Endothelial cell (in vitro differentiated cells): ENCODE measurements around the gene LAMTOR4. TPM values are rescaled to one million over a fixed set of nuclear protein-coding genes. Genes with fewer than 3 reads are reported as not detected.

Experiments
- DNase-seq: peaks from one replicate; pipeline ENCODE4 v3.0.0; 2021; ENCODE audit warnings: low spot score
- H3K27ac Mint-ChIP-seq: one replicate; pipeline ENCODE4 v1.8.0; 2021; ENCODE audit warnings: mixed read lengths, inconsistent platforms; ENCODE audit not compliant: unreplicated experiment
- H3K27me3 Mint-ChIP-seq: one replicate; pipeline ENCODE4 v1.8.0; 2021; ENCODE audit warnings: mild to moderate bottlenecking, moderate library complexity, mixed read lengths, inconsistent platforms; ENCODE audit not compliant: unreplicated experiment
- H3K36me3 Mint-ChIP-seq: one replicate; pipeline ENCODE4 v1.8.0; 2021; ENCODE audit warnings: mild to moderate bottlenecking, low read depth, mixed read lengths, inconsistent platforms; ENCODE audit not compliant: unreplicated experiment
- H3K4me1 Mint-ChIP-seq: one replicate; pipeline ENCODE4 v1.8.0; 2021; ENCODE audit warnings: mild to moderate bottlenecking, mixed read lengths, inconsistent platforms; ENCODE audit not compliant: unreplicated experiment
- H3K4me3 Mint-ChIP-seq: one replicate; pipeline ENCODE4 v1.8.0; 2021; ENCODE audit warnings: mild to moderate bottlenecking, mixed read lengths, inconsistent platforms; ENCODE audit not compliant: unreplicated experiment
- H3K9me3 Mint-ChIP-seq: one replicate; pipeline ENCODE4 v1.8.0; 2021; ENCODE audit warnings: mixed read lengths, inconsistent platforms; ENCODE audit not compliant: unreplicated experiment
- total RNA-seq: library from RNA; stranded (reverse); fragmentation: NEBNext Ultra II Directional; extraction: Animal tissue kit (Norgen Biotek cat#: 25700); gene quantifications from one replicate; pipeline ENCODE4 v1.2.1, GENCODE V29; 2021; ENCODE audit not compliant: unreplicated experiment
- TF ChIP-seq, protein P1 (sequence below): fragments of 200-600 bp; sonication (generic); IDR thresholded peaks from one replicate; pipeline ENCODE4 v1.5.0; 2021; ENCODE audit warnings: antibody characterized with exemption; ENCODE audit not compliant: unreplicated experiment

The LAMTOR4 gene
- total RNA-seq, 1 donor from 2014 or later: 68.6 TPM

DNA sequence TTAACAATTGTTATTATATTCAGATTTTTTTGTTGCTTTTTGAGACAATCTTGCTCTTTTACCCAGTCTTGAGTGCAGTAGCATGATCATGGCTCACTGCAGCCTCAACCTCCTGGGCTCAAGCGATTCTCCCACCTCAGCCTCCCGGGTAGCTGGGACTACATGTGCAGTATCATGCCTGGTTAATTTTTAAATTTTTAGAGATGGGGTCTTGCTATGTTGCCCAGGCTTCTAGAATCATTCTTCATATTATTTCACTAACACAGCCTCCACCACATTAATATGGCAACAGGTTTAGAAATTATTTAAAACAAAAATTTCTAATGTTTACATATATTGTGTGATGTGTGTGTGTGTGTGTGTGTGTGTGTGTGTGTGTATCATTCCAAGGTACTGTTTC is 1.4 kb upstream of the LAMTOR4 start:
- Mint-ChIP-seq H3K36me3 (peaks cover 3% of the 10 kb centered on the region), H3K27me3 (peaks cover 3% of the 10 kb centered on the region), H3K4me1 (peaks cover 11% of the 10 kb centered on the region), H3K4me3 (no peak overlapping the region), H3K9me3 (no peaks in the 10 kb centered on the region), H3K27ac (no peak overlapping the region)
- TF ChIP-seq, protein P1, sequence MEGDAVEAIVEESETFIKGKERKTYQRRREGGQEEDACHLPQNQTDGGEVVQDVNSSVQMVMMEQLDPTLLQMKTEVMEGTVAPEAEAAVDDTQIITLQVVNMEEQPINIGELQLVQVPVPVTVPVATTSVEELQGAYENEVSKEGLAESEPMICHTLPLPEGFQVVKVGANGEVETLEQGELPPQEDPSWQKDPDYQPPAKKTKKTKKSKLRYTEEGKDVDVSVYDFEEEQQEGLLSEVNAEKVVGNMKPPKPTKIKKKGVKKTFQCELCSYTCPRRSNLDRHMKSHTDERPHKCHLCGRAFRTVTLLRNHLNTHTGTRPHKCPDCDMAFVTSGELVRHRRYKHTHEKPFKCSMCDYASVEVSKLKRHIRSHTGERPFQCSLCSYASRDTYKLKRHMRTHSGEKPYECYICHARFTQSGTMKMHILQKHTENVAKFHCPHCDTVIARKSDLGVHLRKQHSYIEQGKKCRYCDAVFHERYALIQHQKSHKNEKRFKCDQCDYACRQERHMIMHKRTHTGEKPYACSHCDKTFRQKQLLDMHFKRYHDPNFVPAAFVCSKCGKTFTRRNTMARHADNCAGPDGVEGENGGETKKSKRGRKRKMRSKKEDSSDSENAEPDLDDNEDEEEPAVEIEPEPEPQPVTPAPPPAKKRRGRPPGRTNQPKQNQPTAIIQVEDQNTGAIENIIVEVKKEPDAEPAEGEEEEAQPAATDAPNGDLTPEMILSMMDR: no peak
- DNase-seq: no peak

- Mint-ChIP-seq H3K4me1 (peaks cover 18% of the 10 kb centered on the region), H3K27ac (peak overlapping the region; percentile 73), H3K27me3 (peaks cover 3% of the 10 kb centered on the region), H3K4me3 (peak overlapping the region; percentile 97), H3K9me3 (no peaks in the 10 kb centered on the region), H3K36me3 (peaks cover 7% of the 10 kb centered on the region)
- TF ChIP-seq, protein P1: no peak
- no peak for DNase-seq
Measured at GRCh38 chr7:100148225-100148558, 526 bp upstream of the LAMTOR4 start.

- Mint-ChIP-seq H3K36me3 (peaks cover 18% of the 10 kb centered on the region), H3K4me1 (peaks cover 31% of the 10 kb centered on the region), H3K4me3 (peak overlapping the region; percentile 72), H3K27ac (peak overlapping the region; percentile 82), H3K27me3 (peaks cover 10% of the 10 kb centered on the region), H3K9me3 (no peaks in the 10 kb centered on the region)
- no peak for DNase-seq
- TF ChIP-seq, protein P1: no peak
Measured at GRCh38 chr7:100152404-100152803, 3.7 kb downstream of the LAMTOR4 start.

DNA sequence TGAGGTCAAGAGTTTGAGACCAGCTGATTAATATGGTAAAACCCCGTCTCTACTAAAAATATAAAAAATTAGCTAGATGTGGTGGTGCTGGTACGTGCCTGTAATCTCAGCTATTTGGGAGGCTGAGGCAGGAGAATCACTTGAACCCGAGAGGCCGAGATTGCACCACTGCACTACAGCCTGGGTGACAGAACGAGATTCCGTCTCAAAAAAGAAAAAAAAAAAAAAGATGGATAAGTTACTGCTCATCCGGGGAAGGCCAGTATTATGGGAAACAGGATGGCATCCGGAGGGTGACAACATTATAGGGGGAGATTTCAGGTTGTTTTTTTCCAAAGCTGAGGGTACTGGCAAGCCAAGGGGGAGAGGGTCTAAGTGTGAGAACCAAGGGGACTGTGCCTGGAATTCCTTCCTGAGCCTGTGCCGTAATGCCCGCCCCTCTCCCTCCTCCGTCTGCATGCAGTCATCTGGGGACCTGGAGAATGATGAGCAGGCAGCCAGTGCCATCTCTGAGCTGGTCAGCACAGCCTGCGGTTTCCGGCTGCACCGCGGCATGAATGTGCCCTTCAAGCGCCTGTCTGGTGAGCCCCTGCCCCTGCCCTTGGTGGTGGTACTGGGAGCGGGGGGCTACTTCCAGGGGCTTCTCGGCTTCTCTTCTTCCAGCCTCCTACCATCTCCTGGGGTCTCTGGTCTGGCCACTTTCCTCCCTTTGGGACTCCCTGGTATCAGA is 4.4 kb downstream of the LAMTOR4 start:
- Mint-ChIP-seq H3K27ac (no peak overlapping the region), H3K9me3 (no peaks in the 10 kb centered on the region), H3K27me3 (peaks cover 9% of the 10 kb centered on the region), H3K36me3 (peaks cover 18% of the 10 kb centered on the region), H3K4me3 (no peak overlapping the region), H3K4me1 (peaks cover 35% of the 10 kb centered on the region)
- DNase-seq: no peak
- TF ChIP-seq, protein P1: no peak

- Mint-ChIP-seq H3K4me1 (peaks cover 34% of the 10 kb centered on the region), H3K9me3 (no peaks in the 10 kb centered on the region), H3K27ac (peak overlapping the region; percentile 72), H3K36me3 (peaks cover 18% of the 10 kb centered on the region), H3K27me3 (peaks cover 9% of the 10 kb centered on the region), H3K4me3 (peak overlapping the region; percentile 59)
- DNase-seq: no peak
- TF ChIP-seq, protein P1: no peak
Measured at GRCh38 chr7:100153708-100154535, 5.2 kb downstream of the LAMTOR4 start.
